Caco-2 (cell line): ENCODE results near the gene EPHA2. TPM values are rescaled to one million over a fixed set of nuclear protein-coding genes. Genes with fewer than 3 reads are reported as not detected.
A peak's percentile ranks its signal among the peaks of the same experiment; 100 is the strongest.

Experiments used
- BruUV-seq: library from RNA; stranded (reverse); fragments of 400-500 nt; replicated peaks from 2 replicates; lab custom pipeline; 2021; lab: Mats Ljungman, UMichigan
- CTCF ChIA-PET: fragments of 300-600 bp; sonication (Branson Sonifier 250); formaldehyde crosslinking; loops from one replicate; lab custom pipeline; 2022; ENCODE audit warnings: antibody characterized with exemption; lab: Charles Lee
- POLR2A ChIA-PET: fragments of 300-600 bp; sonication (Branson Sonifier 250); formaldehyde crosslinking; loops from one replicate; lab custom pipeline; 2022; ENCODE audit warnings: antibody characterized with exemption; lab: Charles Lee
- DNase-seq, 2 experiments: peaks; one replicate each; pipeline versions ENCODE4 v3.0.0 to v3.0.0-alpha.2; 2020 to 2022
- H3K27me3 ChIP-seq: replicated peaks from 2 replicates; pipeline ENCODE4 v1.6.0; 2011; ENCODE audit warnings: low read length; ENCODE audit not compliant: control insufficient read depth, insufficient read depth
- H3K36me3 ChIP-seq: 2 replicates; pipeline ENCODE4 v1.5.1; 2011; ENCODE audit warnings: low read length; ENCODE audit not compliant: control insufficient read depth, insufficient read depth
- H3K4me1 ChIP-seq: fragments of 250-450 bp; sonication (Bioruptor Pico); 2 replicates; pipeline ENCODE4 v1.5.1; 2020; ENCODE audit warnings: mild to moderate bottlenecking
- H3K4me3 ChIP-seq: 2 replicates; pipeline ENCODE4 v1.5.1; 2011; ENCODE audit warnings: low read depth, mild to moderate bottlenecking, control low read depth, low read length
- H3K9me3 ChIP-seq: fragments of 250-450 bp; sonication (Bioruptor Pico); 2 replicates; pipeline ENCODE4 v1.5.1; 2020; ENCODE audit warnings: mild to moderate bottlenecking, moderate library complexity
- H3K27ac Mint-ChIP-seq: one replicate; pipeline ENCODE4 v1.8.0; 2022; ENCODE audit warnings: mixed read lengths; ENCODE audit not compliant: unreplicated experiment
- H3K27me3 Mint-ChIP-seq: one replicate; pipeline ENCODE4 v1.8.0; 2022; ENCODE audit warnings: mixed read lengths; ENCODE audit not compliant: insufficient read depth, unreplicated experiment
- H3K36me3 Mint-ChIP-seq: one replicate; pipeline ENCODE4 v1.8.0; 2022; ENCODE audit warnings: mild to moderate bottlenecking, mixed read lengths; ENCODE audit not compliant: insufficient read depth, unreplicated experiment
- H3K4me1 Mint-ChIP-seq: one replicate; pipeline ENCODE4 v1.8.0; 2022; ENCODE audit warnings: low read depth, mixed read lengths; ENCODE audit not compliant: unreplicated experiment
- H3K4me3 Mint-ChIP-seq: one replicate; pipeline ENCODE4 v1.8.0; 2022; ENCODE audit warnings: mild to moderate bottlenecking, moderate library complexity, mixed read lengths; ENCODE audit not compliant: unreplicated experiment
- H3K9me3 Mint-ChIP-seq: one replicate; pipeline ENCODE4 v1.8.0; 2022; ENCODE audit warnings: mixed read lengths; ENCODE audit not compliant: unreplicated experiment
- CTCF ChIP-seq, 2 experiments: fragments of 200-600 bp in 1 of 2; IDR thresholded peaks; 1 replicate in 1 of 2; 2 replicates in 1 of 2; pipeline versions ENCODE4 v1.5.1 to v1.8.0; 2011 to 2022; ENCODE audit warnings: antibody characterized with exemption in 1 of 2, control low read depth in 1 of 2, inconsistent platforms in 1 of 2, low read depth in 1 of 2, low read length in 1 of 2, mild to moderate bottlenecking in 1 of 2, moderate library complexity in 1 of 2; ENCODE audit not compliant: insufficient read depth in 1 of 2, severe bottlenecking in 1 of 2, unreplicated experiment in 1 of 2
- intact Hi-C: fragments of 100-400 bp; cut with micrococcal nuclease; formaldehyde crosslinking; loops from one replicate; pipeline ENCODE4 v1.10.0; 2022; ENCODE audit not compliant: unreplicated experiment
- total RNA-seq: library from RNA; stranded (reverse); gene quantifications from 2 replicates; pipeline ENCODE4 v1.2.3, GENCODE V29; 2022

EPHA2 gene
- total RNA-seq, 1 experiment from 2014 or later, result 31.2 TPM

DNA sequence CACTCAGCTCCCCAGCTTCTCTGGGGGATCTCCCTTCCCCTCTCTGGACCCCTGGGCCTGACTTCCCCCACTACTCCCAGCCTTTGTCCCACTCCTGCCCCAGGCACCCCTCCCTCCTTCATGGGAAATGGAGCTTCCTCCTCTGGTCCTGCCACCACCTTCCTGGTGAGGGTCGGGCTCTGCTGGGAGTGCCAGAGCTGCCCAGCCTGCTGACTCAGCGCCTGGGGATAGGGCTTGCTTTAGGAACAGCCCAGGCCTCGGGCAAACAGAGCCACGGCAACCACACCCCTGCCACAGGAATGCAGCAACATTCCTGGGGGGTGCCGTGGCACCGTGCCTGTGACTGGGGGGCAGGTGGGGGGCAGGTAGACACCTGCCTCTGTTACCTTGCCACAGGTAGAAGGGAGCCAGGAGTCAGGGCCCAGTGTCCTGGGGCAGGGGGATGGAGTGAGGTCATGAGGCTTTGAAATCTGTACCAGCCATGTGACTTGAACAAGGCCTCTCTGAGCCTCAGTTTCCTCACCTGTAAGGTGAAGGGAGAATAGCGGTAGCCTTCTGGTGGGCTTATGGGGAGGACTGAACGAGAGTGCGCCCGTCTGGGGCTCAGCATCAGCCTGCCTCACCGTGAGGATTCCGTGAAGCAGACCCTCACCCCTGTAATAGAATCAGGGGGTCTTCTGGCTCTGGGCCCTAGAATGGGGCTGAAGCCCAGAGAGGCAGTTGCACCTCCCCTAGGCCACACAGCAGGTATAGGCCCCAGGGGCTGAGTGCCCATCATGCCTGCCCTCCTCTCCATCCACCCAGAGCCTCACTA lies 17.8 kb upstream of the EPHA2 start:
- peaks cover 9% of the 10 kb centered on the region for H3K36me3 Mint-ChIP-seq
- Histone ChIP-seq H3K9me3 (no peaks in the 10 kb centered on the region), H3K4me1 (peaks cover 50% of the 10 kb centered on the region), H3K27me3 (no peaks in the 10 kb centered on the region), H3K4me3 (no peak overlapping the region), H3K36me3 (no peaks in the 10 kb centered on the region)
- POLR2A ChIA-PET, result interaction anchor here (1.5 kb wide), 1 partner anchor 30 kb away, joined by 5 read pairs; no protein-coding TSS in a partner anchor
- peak overlapping the region; percentile 45 for H3K4me3 Mint-ChIP-seq
- TF ChIP-seq CTCF (IDR thresholded peaks at IDR 0.05; ENCODE audit: insufficient read depth in 1 of 2, low read depth in 1 of 2, low read length in 1 of 2, severe bottlenecking in 1 of 2, unreplicated experiment in 1 of 2), result no peak
- peak; percentile 72 to 87 for DNase-seq
- no peaks in the 10 kb centered on the region for H3K27me3 Mint-ChIP-seq
- TSS peak; percentile 33 for BruUV-seq
- CTCF ChIA-PET, result interaction anchor here (0.6 to 1.1 kb wide), 2 partner anchors 95 to 451 kb away, joined by 3 read pairs; no protein-coding TSS in a partner anchor
- H3K4me1 Mint-ChIP-seq, result peaks cover 30% of the 10 kb centered on the region
- no peaks in the 10 kb centered on the region for H3K9me3 Mint-ChIP-seq
- peak overlapping the region; percentile 96 for H3K27ac Mint-ChIP-seq
- intact Hi-C loops, result no loop called here

DNA sequence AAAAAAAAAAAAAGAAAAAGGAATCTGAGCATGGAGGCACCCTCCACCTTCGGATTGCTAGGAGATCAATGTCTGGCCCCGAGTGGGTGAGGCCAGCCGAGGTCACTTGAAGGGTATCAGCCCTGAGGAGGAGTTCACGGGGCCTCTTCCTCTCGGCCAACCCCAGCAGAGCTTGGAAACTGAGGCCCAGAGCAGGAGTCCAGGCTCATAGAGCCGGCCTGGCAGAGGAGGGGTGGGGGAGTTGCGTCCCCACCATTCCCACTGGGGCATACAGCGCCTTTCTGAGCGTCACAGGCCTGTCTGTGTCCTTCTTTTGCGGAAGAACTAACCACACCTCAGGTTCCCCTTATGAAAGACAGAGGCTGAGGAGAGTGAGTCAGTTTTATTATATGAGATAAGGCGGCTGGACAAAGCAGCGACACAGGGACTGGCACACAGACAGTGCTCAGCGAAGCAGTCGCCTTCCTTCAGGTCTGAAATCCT lies 17.1 kb upstream of the EPHA2 start:
- Histone ChIP-seq H3K27me3 (no peaks in the 10 kb centered on the region), H3K9me3 (no peaks in the 10 kb centered on the region), H3K4me1 (peaks cover 47% of the 10 kb centered on the region), H3K36me3 (no peaks in the 10 kb centered on the region), H3K4me3 (no peak overlapping the region)
- peak overlapping the region; percentile 96 for H3K27ac Mint-ChIP-seq
- peak; percentile 49 to 59 for DNase-seq
- H3K4me3 Mint-ChIP-seq, result peak overlapping the region; percentile 45
- BruUV-seq, result no TSS peak
- CTCF ChIA-PET, result interaction anchor here (0.6 to 1.1 kb wide), 3 partner anchors 8 to 451 kb away, joined by 3 to 9 read pairs (median 3); no protein-coding TSS in a partner anchor
- intact Hi-C loops, result no loop called here
- TF ChIP-seq CTCF (IDR thresholded peaks at IDR 0.05; ENCODE audit: insufficient read depth in 1 of 2, low read depth in 1 of 2, low read length in 1 of 2, severe bottlenecking in 1 of 2, unreplicated experiment in 1 of 2), result no peak
- no peaks in the 10 kb centered on the region for H3K9me3 Mint-ChIP-seq
- H3K4me1 Mint-ChIP-seq, result peaks cover 25% of the 10 kb centered on the region
- peaks cover 5% of the 10 kb centered on the region for H3K36me3 Mint-ChIP-seq
- POLR2A ChIA-PET, result interaction anchor here (0.6 to 1.5 kb wide), 2 partner anchors 29 to 778 kb away, joined by 5 read pairs; no protein-coding TSS in a partner anchor
- H3K27me3 Mint-ChIP-seq, result no peaks in the 10 kb centered on the region

GRCh38 chr1:16172218-16172830 lies 16.5 kb upstream of the EPHA2 start:
- DNase-seq, result no peak
- BruUV-seq, result no TSS peak
- Mint-ChIP-seq H3K9me3 (no peaks in the 10 kb centered on the region), H3K27ac (peak overlapping the region; percentile 96), H3K36me3 (peaks cover 5% of the 10 kb centered on the region), H3K27me3 (no peaks in the 10 kb centered on the region), H3K4me3 (no peak overlapping the region), H3K4me1 (peaks cover 23% of the 10 kb centered on the region)
- Histone ChIP-seq H3K27me3 (no peaks in the 10 kb centered on the region), H3K9me3 (no peaks in the 10 kb centered on the region), H3K4me1 (peaks cover 40% of the 10 kb centered on the region), H3K4me3 (no peak overlapping the region), H3K36me3 (no peaks in the 10 kb centered on the region)
- intact Hi-C loops, result no loop called here
- ChIA-PET CTCF (interaction anchor here (0.7 kb wide), 1 partner anchor 7 kb away, joined by 9 read pairs; no protein-coding TSS in a partner anchor), POLR2A (interaction anchor here (0.6 to 1.5 kb wide), 2 partner anchors 29 to 778 kb away, joined by 5 read pairs; no protein-coding TSS in a partner anchor)
- TF ChIP-seq CTCF (IDR thresholded peaks at IDR 0.05; ENCODE audit: insufficient read depth in 1 of 2, low read depth in 1 of 2, low read length in 1 of 2, severe bottlenecking in 1 of 2, unreplicated experiment in 1 of 2), result no peak
